Measurements from ENCODE around the gene KAT7.
A peak's percentile ranks its signal among the peaks of the same experiment; 100 is the strongest.

KAT7 gene

DNA sequence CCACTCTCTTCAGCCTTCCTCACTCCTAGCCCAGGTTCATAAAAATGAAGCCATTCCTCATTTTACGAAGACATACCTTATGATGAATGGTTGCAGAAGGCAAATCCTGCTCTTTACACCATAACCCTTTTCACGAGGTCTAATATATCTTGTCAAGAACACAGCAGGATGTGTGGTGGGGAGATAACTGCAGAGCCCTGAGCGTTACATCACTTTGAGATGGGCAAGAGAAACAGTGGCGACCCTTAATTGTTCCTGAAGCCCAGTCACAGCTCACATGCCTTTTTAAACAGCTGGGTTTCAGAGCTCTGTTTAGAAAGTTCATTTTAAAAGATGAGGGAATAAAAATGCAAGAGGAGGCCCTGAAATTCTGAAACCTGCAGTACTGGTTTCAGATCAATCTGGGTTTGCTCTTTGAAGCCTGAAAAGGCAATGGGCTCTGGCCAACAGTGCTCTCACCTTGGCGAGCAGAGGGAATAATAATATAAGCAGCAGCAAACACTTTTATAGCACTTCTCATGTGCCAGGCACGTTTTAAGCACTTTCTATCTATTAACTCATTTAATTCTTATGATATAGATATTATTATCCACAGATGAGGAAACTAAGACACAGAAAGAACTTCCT is 27.4 kb upstream of the KAT7 start:
- no peak for DNase-seq

DNA sequence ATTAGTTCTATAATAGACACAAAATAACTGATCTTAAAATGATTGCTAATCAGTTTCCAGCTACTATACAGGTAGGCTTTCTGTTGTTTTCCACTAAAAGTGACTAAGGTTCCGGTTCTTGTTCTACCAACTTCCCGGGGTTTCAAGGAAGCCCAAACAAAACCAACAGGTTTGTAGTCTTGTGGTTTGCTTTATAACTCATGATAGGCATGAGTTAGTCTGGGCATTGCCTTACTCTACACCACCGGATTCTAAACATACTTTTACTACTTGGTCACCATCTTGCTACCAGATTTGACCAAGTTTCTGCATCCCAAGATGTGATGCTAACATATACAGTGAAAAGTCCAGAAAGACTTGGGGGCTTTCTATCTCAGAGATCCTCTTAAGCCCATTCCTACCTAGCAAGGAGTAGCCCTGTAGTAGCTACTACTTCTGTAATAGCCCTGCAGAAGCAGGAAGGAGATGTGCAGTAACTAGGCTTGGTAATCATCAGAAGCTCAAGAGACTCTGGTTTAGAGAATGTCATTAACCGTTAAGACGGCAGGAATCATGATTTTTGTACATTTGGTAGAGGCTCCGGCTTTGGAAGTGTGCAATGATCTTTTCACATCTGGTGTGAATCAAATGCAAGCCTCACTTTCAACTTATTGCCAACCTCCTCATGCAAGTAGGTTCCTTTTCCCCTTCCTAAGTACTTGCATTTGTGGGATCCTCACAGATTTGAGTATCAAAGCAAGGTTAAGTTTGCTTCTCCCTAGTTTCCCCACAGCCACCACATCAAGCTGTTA is 26.1 kb upstream of the KAT7 start:
- no peak for DNase-seq

DNA sequence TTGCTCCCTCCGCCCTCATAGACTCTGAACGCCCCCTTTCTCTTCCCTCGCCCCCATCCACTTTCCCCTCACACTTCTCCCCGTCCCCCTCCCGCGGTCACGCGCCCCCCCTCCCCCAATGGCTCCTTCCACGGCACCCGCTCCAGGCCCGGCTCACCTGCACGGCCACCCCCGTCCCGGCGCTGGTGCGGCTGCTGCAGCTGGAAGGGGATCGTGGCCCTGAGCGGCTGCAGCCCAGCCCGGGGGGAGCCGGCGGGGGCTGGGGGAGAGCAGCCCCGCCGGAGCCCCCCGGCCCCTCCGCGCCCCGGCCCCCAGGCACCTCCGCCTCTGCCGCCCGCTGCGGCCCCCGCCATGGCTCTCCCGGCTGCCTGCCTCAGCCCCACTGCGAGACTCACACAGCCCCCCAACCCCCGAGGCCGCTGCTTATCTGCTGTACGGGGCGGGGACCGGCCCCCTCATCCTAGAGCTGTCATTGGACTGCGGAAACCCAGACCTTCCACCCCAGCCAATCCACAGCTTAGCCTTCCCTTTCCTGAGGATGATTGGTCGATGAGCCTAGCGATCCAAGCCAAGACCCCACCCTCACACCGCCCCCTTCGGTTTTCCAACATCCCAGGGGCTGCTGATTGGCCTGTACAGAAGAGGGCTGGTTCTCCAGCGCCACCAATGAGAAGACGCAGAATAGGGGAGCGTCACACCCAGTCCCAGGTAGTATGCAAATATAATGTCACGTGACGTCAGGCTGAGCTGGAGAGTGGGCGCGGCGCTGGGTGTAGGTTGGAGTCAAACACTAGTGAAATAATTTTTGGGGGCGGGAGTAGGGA is 24.5 kb upstream of the KAT7 start, which contains the start of gene FAM117A:
FAM117A (minus strand) TSS at position 397 of the 824 bp plus-strand sequence; CDS start at position 353, 44 bp downstream.
- peak; percentile 89 to 99 (median 97) for DNase-seq

DNA sequence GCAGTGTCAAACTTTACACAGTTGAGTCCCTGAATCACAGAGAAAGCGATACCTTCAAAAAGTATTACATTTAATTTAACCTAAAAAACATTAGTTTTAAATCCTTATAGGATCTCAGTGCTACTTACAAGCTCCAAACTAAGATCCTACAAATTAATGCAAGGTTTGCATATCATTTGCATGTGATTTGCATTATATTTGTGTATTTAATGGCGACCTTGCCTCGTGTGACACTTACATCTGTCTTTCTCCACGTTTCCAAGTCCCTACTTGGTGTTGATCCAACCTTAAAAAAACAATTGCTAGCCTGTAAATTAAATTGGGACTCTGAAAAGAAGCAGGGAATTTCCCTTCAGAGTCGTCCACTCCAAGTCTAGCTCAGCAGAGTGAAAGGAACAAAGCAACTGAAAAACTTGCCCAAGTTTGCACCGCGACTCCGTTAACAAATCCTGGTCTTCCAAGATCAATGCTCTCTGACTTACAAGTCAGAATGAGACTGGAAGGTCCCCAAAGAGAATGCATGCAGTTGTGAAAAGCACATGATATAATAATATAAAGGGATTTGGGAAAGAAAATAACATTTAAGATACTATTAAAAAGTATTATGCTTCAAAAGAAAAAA is 23.8 kb upstream of the KAT7 start:
- no peak for DNase-seq

DNA sequence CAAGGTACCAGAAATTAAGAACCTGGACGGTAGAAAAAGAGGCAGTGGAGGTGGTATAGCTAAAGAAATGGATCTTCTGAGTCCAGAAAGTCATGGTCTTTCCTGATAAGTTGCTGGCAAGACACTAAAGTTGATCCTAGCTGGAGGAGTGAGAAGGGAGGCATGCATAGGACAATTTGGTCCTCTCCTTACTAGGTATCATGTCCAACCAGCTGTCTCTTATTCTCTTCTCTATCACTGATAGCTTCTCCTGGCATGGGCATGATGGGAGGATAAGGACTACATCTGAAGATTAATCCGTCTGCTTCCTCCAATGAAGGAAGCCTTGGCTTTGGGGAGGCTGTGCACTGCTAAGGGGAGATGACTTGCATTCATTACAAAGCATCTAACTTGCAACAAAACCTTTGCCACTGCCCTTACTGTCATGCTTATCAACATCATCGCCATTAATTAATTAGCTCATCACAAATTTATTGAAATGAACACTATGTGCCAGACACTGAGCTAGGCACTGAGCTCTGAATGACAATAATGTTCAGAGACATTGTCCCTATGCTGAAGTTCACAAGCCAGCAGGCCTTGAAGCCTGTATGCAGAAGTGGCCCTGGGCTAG is 21.5 kb upstream of the KAT7 start:
- DNase-seq, result no peak

DNA sequence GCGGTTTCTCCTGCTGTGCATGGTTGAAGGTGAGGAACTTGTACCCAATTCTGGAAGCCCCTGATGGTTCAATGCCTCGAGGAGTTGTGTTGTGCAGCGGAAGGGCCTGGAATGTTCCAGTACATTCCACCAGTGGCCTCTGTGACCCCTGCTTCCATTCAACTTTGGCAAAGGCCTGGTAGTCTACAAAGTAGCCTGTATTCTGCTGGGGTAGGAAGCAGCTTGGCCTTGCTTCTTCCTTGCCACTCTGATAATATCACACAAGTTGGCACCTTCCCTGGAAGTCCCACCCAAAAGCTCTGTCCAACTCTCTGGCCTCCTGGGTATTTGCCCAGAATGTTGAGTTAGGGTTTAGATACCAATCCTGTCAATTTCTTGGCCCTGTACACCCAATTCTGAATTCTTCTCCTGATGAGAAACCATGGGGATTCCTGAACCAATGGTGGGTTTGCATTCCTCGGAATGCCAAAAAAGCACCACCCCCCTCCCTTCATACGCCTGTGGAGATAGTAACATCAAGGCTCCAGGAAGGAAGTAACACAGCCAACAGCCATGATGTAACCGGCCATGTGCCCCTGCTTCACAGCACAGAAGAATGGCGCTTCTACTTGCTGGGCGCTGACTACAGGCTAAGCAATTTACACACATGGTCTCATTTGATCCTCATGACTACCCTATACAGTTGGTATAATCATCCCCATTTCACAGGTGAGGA is 12.8 kb upstream of the KAT7 start:
- DNase-seq, result no peak

DNA sequence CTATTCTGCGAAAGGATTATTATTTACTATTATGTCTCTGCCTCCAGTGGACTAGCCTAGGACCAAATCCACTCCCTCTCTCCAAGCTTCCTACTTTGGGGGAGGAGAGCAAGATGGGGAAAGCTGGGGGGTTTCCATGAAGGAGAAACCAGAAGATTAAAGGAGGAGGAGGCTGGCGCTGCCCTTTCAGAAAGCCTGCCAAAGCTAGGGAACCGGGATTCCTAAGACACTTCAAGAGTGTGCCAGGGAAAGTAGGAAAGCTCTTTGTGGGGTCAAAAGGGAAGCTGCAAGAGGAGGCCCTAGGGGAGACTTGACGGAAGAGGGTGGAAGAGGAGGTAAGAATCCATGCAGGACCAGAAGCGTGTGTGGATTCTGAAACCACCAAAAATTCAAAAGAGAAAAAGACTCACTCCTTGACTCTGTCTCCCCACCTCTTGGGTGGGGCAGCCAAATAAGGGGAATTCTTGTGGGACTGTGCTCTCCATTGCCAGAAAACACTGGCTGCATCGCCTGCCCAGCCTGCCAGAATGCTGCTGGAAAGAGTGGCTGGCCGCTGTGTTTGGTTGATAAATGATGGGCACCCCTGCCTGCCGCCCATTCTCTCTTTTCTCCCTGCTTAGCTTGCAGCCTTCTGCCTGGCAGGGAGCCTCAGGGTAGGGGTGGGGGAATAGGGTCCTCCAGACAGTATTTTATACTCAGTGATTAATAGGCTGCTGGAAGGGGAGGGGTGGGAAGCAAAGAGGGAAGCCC is 11.8 kb upstream of the KAT7 start:
- DNase-seq, result no peak

DNA sequence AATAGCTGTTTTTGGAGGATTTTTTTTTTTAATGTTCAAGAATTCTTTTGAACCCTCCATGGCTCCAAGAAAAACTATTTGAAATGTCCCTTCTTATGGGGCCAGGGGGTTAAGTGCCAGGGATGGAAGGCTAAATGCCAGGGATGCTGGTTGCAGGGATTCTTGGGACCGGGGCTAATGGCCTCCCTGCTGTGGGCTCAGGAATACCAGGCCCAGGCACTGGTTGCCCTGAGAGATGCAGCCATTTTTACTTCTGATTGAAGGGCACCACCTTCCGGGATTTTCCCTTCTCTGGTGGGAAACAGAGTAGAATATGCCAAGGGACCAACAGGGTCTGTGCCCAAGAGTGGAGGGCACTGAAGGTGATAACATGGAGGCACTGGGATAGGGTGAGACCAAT is 10.9 kb upstream of the KAT7 start:
- no peak for DNase-seq

DNA sequence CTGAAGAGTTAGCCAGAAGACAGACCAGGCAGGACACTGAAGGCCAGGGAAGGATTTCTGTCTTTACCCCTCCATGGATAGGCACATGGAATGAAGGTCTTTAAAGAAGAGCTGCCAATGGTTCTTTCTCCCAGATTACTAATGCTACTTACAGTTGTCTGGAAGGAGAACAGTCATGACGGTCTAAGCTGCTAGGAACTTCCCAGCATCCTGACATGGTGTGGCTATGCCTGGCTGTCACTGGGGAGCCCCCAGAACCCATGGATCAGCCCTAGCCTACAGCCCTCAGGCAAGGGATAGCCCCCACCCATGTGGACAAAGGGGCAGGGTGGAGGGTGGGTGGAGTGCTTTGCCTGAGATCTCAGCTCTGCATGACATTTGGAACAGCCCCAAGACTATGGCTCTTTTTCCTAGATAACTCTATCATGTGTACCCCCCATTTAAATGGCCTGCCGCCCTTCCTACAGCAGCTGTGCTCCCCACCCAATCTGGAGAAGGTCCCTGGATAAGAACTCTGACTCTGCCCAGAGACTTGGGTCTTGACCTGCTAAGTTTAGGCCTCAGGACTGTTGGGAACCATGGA is 9.2 kb upstream of the KAT7 start:
- peak in 1 of 6 experiments; percentile 38 for DNase-seq

DNA sequence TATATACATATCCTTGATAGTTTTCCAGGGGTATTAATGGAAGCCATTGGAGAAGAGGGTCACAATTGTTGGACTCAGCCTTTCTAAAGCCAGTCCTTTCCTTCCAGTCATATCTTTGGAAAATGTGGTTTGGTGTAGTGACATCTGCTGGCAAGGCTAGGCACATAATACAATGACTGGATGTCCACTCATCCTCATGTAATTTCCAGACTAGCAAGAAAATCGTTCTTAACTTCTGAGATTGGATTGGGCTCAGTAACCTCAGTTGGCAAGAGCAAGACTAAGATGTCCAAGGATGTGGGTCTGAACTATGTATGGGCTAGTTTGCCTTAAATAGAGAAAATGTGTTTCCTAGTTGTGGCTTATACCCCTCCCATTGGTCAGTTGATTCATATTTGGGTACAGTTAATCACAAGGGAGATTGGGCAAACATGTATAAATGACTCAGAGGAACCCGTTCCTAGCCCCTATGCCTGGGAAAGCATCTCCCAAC is 8.7 kb upstream of the KAT7 start:
- DNase-seq, result peak in 3 of 6 experiments; percentile 2 to 38 (median 25)

DNA sequence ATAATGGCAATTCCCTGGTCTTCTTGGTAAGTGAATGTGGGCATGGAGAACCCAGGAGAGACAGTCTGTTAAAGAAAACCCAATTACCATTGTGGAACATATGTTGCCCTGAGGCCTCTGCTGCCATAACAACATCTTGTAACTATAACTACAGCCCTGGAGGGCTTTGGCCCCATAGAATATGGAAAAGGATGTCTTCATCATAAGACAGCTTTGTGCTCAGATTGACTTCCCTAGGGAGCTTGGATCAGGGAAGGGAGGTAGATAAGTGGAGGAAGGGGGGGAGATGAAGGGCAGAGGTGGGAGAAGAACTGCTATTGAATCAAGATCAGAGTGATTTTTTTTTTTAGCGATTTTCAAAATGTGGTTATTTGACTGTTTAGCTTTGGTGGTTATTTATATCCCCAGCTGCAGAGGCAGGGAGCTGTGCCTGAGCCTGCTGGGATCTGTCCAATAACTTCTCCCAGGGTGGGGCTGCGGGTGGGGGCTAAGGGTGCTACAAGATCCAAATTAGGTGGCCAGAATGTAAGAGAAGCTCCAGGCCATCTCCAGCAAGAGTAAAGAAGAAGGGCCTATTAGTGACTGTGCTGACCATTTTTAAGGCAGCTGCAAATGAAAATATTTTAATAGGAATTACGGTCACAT is 5.3 kb upstream of the KAT7 start:
- no peak for DNase-seq

DNA sequence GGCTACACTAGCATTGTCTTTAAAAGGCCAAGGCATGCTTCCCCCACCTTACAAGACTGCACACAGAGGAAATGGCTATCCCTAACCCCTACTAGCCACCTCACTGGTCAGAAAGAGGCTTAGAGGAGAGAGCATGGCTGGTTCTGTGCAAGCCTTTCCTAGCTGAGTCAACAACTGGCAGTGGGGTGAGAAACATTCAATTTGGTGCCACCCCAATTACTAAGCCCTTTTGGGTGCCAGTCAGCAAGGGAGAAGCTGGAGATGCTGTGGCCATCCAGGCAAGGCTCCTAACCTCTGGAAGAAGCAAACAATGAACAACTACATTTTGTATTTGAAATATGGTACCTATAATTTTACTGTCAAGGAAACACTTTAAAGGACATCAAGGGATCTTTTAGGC is 4.7 kb upstream of the KAT7 start:
- DNase-seq, result no peak

DNA sequence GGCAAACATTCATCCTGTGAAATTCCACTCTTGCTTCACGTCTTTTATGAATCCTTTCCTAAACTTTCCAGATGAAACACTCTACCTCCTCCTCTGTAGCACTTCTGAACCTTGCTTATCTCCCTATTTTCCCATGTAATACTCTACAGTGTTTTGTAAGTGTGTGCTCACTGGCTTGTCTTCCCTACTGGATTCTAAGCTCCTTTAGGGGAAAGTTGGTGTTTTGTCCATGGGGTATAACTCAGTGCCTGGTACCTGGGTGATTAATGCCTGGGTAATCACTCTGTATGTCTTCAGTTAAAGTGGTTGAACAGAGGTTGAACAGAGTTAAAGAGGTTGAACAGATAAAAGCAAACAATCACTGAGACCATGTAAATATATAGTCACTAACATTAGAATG is 3.8 kb upstream of the KAT7 start:
- no peak for DNase-seq

DNA sequence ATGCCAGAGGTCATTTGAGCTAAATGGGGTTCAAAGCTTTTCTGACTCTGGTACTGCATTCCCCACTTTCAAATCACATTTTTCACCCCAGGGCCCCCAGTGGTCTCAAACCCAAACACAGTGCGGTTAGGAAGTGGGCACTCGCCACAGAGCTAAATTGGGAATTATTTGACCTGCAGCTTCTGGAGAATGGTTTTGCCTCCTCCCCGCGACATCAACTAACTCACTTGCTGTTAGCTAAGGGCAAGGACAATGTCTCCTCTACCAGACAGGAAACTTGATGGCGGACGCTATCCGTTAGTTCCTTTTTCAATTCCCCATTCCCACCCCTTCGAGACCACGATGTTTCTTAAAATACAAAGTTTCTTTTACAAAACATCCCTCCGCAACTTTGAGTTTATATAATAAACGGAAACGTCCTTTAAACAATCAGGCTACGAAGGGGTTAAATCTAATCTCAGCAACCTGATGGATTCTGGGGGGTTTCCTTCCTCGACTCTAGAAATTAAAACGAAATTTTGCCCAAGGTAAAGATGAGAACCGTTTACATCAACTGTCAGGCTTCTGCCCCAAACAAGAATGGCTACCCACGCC is 500 bp upstream of the KAT7 start:
- no peak for DNase-seq

DNA sequence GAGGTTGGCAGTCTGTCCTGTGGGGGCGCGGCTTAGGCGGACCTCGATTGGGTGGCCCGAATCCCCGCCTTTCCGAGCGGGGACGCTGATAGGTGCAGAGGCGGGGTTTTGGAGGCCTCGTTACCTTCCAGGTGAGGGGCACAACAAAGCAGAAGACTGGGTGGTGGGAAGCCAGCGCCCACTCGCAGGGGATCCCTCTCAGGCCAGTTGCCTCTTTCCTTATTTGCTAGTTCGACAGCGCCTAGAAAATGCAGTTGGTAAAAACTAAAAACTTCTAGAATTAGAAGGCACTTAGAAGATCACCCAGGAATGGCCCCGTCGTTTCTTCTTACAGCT is 730 bp downstream of the KAT7 start:
- no peak for DNase-seq

DNA sequence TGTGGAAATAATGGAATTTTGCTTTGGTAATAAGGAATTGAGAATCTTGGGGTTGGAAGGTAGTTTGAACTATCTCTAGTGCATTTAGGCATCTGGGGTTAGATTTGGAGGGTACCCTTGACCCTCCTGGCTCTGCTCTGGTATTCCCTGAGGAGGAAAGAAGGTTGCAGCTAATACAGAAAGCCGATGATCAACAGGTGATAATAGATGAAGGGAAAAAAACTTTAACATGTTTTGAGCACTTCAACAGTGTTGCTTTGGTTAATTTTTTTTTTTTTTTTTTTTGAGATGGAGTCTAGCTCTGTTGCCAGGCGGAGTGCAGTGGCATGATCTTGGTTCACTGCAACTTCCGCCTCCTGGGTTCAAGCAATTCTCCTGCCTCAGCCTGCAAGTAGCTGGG is 4.8 kb downstream of the KAT7 start:
- no peak for DNase-seq

DNA sequence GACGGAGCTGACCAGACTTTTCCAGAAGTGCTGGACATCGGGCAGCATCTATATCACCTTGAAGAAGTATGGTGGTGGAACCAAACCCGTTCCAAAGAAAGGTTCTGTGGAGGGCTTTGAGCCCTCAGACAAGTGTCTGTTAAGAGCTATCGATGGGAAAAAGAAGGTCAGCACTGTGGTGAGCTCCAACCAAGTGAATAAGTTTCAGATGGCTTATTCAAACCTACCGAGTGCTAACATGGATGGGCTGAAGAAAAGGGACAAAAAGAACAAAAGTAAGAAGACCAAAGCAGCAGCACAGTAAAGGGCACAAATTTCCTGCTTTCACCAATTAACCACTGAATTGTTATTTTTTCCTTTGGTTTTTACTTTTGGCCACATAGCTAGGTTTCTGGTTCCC is 6.9 kb downstream of the KAT7 start:
- no peak for DNase-seq

DNA sequence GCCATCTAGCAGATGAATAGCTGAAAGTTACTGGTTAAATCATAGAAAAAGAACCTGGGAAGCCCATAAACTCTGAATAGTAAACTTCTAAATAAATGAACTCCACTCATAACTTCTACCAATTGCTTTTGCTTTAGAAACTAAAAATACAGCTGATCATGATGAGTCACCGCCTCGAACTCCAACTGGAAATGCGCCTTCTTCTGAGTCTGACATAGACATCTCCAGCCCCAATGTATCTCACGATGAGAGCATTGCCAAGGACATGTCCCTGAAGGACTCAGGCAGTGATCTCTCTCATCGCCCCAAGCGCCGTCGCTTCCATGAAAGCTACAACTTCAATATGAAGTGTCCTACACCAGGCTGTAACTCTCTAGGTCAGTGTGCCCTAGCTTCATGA is 9.7 kb downstream of the KAT7 start:
- DNase-seq, result no peak

DNA sequence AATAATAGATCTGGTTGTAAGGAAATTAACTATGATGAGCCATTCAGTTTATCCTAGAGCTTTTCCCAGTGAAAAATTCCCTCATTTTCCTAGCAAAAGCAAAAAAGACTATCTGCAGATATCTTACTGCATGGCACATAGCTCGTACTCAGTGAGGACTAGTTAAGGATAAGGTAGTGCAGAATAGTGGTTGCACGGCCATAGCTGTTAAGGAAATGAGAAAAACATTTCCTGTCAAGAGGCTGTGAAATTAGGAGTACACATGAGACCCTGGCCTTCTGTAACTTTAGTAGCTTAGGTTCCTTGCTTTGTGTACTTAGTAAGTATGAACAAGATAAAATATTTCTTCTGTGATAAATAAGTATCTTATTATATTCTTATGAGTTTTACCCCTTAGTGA is 10.3 kb downstream of the KAT7 start:
- DNase-seq, result no peak

DNA sequence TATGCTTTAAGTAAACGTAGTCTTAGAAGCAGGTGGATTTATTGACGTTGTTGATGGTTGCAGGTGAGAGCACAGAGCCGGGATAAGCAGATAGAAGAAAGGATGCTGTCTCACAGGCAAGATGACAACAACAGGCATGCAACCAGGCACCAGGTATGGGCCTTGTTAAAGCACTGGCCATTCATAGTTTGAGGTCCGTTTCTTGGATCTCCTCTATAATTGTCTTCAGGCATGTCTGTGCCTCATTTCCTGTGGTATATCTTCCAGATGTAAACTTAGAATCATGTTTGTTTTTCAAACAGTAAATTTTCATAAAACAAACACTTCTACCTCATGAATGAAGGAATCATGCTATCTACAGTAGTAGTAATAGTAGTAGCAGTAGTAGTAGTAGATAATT is 20.6 kb downstream of the KAT7 start:
- no peak for DNase-seq

Measured in stimulated activated naive CD4-positive, alpha-beta T cell (primary cell).